Fibroblast of skin of right biceps (primary cell): Measurements from ENCODE around the gene C10orf95.
A peak's percentile ranks its signal among the peaks of the same experiment; 100 is the strongest.

ENCODE experiments used
- DNase-seq: peaks from one replicate; pipeline ENCODE4 v3.0.0-alpha.2; 2013

The C10orf95 gene

DNA sequence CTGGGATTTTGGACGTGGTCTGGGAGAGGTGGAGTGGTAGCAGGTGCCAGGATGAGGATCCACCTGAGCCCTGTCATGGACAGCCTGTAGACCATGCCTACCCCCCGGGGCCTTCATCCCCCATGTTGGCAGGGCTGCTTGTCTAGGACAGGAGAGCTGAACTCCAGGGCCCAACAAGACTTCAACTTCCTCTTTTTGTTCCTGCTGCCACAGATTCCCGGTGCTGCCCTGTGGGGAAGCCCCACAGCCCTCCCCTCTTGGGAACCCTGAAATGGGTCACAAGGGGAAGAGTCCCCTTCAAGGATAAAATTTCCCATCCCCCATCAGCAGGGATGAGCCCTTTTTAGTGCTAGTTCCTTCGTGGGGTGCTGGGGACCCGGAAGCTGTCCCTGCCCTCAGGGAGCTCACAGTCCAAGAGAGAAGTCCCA is 17.7 kb downstream of the C10orf95 start:
- no peak for DNase-seq

DNA sequence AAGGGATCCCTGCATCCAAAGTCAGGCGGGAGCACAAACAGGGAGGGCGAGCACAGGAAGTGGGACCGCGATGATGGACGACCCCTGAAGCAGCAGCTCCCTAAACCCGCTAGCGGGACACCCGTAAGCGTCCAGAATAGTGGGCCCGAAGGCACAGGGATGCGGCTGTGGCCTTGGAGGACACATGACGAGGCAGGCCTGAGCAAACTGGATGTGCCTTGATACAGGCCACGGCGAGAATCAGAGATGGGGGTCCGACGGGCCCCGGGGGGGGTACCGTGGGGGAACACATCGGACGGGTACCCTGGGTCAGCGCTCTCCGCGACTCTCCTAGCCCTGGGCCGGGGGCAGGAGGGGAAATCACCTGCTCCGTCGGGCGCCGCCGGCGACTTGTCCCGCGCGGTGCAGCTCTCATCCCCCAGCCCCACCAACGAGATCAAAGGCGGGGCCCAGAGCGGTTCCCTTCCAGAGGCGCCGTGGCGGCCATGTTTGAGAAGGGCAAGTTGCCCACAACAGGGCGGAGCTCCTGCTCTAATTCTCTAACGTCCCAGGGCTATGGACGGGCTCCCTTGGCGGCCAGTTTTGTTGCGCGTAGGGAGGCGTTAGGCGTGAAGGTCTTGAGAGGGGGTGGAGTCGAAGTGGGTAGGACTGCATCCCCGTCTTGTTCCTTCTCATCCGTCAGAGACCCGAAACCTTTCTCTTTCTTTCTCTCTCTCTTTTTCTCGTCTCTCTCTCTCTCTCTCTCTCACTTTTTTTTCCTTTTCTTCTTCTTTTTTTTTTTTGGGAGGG is 19.0 kb downstream of the C10orf95 start, which contains the start of gene CUEDC2:
TSS of gene CUEDC2 (minus strand) at position 413 of the 789 bp plus-strand sequence. CDS start 7,386 bp downstream, outside the sequence.
- DNase-seq: peak; percentile 98

DNA sequence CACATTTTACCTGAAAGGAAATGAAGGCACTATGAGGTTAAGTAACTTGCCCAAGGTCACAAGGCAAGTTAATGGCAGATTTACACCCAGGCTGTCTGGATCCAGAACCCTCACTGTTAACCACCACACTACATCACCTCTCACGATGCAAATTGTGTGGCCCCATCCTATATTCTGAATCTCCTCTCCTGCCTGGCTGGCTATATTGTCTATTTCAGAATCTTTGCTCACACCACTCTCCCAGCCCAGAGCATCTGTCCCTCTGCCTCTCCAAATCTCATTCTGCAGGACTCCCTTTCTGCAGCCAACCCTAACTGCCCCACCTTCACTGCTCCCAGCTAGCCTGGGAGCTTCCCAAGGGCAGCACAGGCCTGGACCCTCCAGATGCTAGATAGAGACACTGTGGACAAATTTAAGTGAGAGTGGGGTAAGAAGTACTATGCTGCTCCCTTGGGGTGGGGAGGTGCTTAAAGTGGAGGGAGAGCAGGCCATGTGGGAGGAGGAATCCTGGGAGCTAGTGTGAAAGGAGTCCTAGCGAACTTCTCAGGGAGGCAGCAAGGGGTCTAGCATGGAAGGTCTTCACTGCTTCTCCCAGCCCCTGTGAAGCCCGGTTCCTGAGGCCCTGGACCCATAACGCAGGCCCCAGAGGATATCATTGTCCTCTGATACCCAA is 19.8 kb downstream of the C10orf95 start:
- peak; percentile 48 for DNase-seq

DNA sequence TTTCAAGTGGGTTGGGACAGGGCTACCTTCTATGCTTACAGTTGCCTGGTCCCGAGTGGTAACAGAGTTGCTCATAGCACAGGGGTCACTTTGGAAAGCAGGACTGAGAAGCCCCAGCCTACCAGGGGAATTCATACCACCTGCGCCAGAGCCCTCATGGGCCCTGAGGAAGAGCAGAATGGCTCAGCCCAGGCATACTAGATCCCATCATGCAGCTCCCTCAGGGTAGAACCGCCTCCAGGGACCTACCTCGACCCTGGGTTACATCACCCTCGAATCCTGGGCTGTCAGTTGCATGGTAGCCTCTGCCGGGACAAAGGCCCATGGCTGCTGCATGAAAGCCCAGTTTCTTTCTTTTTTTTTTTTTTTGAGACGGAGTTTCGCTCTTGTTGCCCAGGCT is 21.9 kb downstream of the C10orf95 start:
- no peak for DNase-seq

DNA sequence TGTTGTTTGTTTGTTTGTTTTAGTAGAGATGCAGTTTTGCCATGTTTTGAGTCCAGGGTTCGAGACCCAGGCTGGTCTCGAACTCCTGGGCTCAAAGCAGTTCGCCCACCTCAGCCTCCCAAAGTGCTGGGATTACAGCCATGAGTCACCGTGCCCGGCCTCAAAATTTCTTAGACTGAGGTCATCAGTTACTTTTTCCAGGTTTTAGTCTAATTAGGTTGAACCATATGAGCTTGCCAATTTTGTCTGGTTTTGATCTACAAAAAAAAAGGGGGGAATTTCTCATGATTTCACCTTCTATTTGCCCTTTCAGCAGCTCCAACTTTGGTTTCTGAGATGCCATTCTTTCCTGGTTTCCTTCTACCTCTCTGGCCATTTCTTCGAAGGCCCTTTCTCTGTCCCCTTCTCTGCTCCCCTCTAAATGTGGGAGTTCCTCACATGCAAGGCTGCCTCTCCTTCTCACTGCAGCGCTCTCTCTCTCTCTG is 24.5 kb downstream of the C10orf95 start:
- DNase-seq: peak; percentile 54

DNA sequence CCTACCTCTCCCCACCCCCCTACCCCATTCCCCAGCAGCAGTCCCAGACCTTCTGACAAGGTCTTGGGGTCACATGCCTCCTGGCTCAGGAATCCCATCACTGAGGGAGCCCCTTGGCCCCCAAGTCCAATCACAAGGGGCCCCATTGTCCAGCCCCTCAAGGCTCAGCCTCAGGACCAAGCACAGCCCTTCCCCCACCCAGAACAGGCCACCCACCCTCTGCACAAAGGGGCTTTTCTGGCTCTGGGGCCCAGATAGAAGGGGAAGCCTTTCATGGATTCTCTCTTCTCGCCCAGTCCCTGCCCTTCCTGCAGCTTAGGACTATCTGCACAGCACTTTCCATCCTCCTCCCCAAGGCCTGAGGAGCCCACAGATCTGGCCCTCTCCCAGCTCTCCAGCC is 25.9 kb downstream of the C10orf95 start:
- no peak for DNase-seq

DNA sequence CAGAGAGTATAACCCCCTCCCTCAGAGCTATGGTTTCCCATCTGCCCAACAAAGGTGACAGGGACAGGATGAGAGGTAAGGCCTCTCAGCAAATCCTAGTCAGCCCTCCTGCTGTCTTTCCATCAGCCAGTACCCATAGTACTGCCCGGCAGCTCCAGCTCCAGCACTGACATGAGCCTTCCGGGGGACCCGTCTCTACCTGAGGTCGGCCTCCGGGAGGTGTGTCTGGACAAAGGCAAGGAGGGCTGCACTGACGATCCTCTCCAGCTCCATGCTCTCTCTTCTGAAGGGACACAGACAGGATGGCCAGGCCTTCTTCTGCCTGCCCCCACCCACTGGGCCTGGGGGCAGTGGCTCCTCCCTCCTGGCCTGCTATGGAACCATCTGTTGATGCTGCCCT is 26.4 kb downstream of the C10orf95 start:
- no peak for DNase-seq

DNA sequence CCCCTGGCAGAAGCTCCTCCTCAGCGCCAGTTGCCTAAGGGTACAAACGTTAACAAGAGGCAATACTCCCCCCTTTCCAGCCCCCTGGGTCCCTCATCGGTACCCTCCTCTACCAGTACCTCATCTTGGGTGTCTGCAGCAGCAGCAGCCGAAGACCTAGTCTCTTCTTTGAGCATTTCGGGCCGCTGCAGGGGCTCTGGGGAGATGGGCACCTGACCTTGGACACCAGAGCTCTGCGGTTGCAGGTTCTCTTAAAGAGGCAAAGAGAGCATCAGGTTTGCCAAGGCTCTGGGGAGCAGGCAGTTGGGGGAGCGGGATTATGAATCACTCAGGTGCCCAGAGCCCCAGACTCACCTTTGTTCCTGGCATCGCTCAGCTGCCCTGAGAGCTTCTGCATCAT is 27.2 kb downstream of the C10orf95 start:
- no peak for DNase-seq

DNA sequence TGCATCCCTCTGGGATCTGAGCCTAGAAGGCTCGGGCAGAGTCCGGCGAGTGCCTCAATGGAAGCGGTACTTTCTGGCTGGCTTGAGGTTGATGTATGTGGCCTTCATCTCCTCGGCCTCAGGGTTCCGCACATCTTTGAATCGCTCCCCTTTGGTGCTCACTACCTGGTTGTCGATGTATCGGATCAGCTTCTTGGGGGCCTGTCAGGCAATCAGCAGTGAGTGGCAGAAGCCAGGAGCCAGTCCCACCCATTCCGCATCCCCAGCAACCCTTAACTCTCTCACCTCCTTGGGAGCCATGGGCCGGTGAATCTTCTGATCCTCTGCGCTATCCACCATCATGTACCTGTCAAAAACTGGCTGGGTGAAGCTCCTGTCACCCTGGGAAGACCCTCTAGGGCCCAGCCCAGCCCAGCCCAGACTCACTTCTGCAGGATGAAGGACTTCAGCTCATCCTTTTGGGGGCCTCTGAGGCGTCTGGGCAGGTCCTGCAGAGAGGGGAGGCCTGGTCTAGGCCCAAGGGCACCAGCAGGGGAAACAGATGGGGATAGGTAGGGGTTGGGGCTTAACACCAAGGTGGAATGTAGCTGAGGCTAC is 27.9 kb downstream of the C10orf95 start:
- DNase-seq: no peak

DNA sequence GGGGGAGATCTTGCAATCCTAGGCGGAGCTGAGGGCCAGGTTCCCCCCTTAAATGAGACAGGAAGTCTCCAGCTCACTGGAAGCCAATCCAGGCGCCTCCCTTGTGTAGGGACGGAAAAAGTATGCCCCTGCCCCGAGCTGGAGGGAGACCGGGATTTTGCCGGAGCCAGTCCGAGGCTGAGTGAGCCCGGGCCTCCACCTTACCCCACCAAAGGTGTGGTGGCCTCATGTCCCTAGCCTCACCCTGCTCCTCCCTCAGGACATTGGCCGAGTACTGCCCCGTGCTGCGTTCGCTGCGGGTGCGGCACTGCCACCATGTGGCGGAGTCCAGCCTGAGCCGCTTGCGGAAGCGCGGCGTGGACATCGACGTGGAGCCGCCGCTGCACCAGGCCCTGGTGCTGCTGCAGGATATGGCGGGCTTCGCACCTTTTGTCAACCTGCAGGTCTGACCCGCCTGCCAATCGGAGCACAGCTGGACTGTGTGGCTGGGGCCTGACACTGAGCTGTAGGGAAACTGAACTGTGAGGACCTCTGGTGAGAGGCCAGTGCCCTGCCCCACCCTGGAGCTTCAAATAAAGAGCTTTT is 28.7 kb downstream of the C10orf95 start:
- DNase-seq: peak; percentile 57

DNA sequence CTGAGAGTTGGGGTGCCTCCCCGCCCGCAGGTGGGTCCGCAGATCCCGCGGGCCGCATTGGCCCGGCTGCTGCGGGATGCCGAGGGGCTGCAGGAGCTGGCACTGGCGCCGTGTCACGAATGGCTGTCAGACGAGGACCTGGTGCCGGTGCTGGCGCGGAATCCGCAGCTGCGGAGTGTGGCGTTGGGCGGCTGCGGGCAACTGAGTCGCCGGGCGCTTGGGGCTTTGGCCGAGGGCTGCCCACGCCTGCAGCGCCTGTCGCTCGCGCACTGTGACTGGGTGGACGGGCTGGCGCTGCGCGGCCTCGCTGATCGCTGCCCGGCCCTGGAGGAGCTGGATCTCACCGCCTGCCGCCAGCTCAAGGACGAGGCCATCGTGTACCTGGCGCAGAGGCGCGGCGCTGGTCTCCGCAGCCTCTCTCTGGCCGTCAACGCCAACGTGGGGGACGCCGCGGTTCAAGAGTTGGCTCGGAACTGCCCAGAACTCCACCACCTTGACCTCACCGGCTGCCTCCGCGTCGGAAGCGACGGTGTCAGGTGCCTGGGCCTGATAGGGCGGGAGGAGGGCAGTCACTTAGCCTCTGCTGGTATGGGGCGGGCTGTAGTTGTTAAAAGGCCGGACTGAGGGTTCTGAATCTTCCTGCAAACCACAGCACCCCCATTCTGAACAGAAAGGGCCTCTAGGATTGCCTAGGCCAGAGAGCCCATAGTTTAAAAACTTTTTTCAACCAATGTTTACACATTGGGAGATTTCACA is 29.4 kb downstream of the C10orf95 start:
- DNase-seq: no peak

DNA sequence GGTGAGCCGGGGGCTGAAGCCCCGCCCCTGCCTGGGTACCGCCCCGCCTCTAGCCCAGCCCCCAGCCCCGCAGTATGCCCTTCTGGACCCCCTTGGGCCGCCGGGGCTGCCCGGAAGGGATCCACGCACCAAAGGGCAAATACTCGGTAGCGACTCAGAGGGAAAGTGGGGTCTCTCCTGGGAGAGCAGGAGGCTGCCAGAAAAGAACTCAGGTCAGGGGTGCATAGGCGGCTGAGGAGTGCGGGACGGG is 29.9 kb downstream of the C10orf95 start:
- DNase-seq: no peak

DNA sequence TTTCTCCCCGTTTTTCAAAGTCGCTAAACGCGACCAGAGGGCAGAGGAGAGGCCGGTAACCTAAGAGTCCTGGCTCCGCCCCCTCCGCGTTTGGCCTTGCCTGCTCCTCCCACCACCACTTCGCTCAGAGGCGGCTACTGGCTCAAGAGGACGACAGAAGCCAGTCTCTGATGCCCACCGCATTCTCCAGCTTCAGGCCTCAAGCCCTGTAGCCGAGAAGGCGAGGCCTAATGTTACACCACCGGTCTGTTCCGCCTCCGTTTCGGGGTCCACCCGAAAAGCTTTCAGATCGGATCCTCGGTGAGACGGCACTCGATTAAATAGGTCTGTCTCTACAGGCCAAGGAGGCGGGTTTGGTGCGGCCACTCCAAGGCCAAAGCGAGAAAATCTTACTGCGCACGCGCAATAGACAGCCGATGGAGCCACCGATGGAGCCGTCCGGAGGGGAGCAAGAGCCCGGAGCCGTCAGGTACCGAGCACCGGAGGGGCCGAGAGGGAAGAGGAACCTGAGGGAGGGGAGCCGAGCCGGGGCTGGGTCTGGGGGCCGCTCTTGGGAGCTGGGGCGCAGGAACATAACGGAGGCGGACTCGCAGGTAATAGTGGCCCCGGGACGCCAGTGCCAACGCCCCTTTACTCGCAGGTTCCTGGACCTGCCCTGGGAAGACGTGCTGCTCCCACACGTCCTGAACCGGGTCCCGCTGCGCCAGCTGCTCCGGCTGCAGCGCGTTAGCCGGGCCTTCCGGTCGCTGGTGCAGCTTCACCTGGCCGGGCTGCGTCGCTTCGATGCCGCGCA is 30.4 kb downstream of the C10orf95 start, which contains the start of gene FBXL15:
TSS of gene FBXL15 (plus strand) at position 123 of the 793 bp plus-strand sequence. CDS start at position 417, 294 bp downstream.
- DNase-seq: peak; percentile 96

DNA sequence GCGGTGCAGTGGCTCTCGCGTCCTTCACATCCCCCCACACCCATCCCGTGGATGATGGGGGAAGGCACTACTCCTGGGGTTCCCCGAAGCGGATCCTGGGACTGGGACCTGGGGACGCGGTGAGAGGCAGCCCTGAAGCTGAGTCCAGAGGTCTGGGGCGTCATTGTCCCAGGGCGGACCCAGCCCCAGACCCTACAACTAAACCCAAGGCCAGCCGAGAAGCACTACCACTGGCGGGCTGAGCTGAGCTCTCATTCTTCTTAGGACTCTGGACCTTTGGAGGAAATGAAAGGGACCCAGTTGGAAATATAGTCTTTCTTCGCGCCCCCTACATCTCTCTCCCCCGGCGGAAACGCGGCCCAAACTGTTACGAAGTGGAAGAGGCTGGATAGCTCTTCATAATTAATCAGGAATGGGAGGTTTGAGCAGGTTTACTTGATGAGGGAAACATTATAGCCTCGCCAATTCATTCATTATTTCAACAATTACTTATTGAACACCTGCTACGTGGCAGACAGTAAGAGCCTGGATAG is 31.1 kb downstream of the C10orf95 start:
- DNase-seq: no peak

DNA sequence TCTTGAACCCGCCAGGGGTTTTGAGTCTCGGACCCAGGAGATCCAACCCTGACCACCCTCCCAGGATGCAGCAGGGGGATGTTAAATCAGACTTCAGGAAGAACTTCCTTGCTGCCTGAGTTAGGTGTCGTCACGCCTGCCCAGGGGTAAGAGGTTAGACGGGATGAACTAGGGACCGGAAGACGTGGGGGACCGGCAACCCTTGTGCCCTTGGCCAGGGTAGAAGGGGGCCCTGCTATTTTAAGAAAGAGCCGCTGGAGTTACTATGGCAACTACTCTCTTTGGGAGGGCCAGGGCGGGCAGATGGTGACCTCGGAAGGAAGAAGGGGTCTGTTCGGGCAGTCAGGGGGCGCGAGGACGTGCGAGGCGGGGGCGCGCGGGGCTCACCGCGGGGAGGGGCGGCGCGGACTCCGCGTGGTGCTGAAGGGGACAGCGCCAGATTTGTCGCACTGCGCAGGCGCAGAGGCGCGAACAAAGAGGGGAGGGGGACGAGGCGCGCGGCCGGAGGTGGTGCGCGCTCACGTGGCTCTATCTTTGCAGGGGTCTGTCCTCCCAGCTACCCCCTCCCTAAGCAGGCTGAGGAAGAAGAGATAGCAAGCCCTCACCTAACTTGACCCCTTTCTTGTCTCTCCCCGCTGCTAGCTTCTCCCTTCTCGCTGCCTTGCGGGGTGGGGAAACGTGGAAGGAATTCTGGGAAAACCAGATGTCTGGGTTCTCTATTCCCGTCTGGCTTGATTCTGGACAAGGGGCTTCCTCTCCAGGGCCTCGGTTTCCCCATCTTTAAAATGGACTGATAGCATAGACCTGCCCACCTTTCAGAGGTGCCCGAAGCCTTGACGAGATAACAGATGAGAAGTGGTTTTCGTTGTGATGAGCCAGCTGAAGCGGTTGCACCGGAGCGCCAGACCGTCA is 31.8 kb downstream of the C10orf95 start:
- DNase-seq: peak; percentile 30

DNA sequence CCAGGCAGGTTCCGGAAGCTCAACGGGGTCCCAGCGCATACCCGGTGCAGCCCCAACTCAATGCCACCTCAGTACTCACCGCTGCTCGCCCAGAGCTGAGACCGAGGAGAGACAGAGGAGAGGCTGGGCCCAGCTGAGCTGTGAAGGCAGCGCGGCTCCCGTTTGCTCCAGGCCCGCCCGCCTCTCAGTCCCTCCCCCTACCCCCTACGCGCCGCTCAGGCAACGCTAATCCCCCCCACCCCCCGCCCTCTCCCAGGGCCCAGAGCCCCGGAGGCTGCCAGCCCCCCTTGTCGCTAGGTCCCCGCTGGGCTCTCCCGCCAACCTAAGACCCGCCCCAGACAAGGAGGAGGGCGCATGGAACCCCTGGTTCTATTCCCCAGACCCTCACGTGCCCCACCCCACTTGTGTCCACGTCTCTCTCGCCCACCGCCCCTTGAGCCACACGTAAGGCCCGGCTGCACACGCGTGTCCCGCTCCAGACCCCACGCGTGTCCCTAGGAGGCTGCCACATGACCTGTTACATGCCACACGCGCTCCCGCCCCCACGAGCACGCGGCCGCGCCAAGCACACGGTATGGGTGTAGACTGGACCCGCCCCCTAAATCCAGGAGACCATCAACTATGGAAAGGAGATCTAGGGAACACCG is 32.6 kb downstream of the C10orf95 start, which contains the start of gene PSD:
TSS of gene PSD (minus strand) at position 164 of the 647 bp plus-strand sequence. CDS start 1,747 bp downstream, outside the sequence.
- no peak for DNase-seq

DNA sequence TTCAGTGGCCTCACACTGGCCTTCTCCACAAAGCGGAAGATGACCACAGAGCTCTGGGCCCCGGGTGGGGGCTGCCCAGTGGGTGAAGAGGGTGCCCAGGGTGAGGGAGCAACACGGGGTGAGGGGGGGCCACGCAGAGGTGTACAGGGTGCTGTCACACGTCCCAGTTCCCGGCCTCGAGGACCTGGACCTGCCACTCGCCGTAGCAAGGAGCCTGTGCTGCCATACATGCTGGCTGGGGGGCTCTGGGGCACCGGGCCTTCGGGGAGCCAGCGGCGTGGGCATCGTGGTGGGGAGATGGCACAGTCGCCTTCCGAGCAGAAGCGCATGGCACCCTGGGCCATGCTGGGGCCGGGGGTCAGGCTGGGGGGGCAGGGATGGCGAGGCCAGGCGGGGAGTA is 34.6 kb downstream of the C10orf95 start:
- no peak for DNase-seq

DNA sequence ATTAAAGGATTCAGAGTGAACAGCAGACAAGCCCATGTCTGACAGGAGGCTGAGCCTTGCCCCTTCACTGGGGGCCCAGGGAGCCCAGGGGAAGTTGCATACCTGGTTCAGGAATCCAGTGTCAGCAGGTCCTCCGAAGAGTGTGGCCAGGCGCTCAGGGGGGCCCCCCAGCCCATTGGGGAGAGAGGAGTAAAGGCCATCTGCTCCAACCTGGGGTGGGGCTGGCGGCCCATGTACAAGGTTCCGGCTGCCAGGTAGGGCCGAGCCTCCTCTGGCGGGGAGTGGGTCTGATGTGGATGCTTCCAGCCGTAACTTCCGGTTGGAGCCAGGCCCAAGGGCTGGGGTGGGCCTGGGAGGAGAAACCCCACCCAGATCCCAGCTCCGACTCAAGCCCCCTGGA is 35.1 kb downstream of the C10orf95 start:
- DNase-seq: no peak

DNA sequence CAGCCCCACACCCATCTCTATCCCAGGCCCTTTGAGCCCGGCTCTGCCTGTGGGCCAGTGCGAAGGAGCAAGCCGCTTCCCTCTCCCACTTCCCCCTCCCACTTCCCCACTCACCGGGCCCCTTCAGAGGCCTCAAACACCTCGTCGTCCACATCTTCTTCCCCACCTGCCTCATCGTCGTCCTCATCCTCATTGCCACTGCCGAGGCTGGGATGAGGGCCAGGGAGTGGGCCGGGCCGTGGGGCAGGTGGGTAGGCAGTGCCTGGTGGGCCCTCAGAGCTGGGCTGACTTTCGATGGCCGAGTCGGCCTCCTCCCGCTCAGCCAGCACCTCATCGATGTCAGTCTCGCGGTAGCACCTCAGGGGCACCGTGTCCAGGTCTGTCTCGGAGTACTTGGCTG is 36.6 kb downstream of the C10orf95 start:
- DNase-seq: no peak
